Measurements from ENCODE around the gene ZNF605.
"Not testable (repeated sequence)": the region's sequence is repeated elsewhere in the genome, so short reads cannot be mapped to it uniquely, and the experiment has no call there.

ZNF605 gene

GRCh38 chr12:132950844-132951535, 5.1 kb downstream of the ZNF605 start:
- intact Hi-C loops (cut with DNase I) = no loop called here
- DNase-seq = no peak

- DNase-seq = no peak
- intact Hi-C loops (cut with DNase I) = no loop called here
Observed at GRCh38 chr12:132949936-132950837, 5.9 kb downstream of the ZNF605 start.

GRCh38 chr12:132948146-132949066, 7.7 kb downstream of the ZNF605 start:
- no peak for DNase-seq
- intact Hi-C loops (cut with DNase I) = no loop called here

GRCh38 chr12:132946246-132946820, 9.8 kb downstream of the ZNF605 start:
- intact Hi-C loops (cut with DNase I) = no loop called here
- DNase-seq = no peak

GRCh38 chr12:132945806-132946205, 10.3 kb downstream of the ZNF605 start:
- no peak for DNase-seq
- intact Hi-C loops (cut with DNase I) = no loop called here

GRCh38 chr12:132942611-132943010, 13.5 kb downstream of the ZNF605 start:
- DNase-seq = no peak
- intact Hi-C loops (cut with DNase I) = no loop called here

GRCh38 chr12:132941336-132941954, 14.7 kb downstream of the ZNF605 start:
- no peak for DNase-seq
- intact Hi-C loops (cut with DNase I) = no loop called here

GRCh38 chr12:132940071-132940719, 15.9 kb downstream of the ZNF605 start:
- DNase-seq = no peak
- intact Hi-C loops (cut with DNase I) = no loop called here

- DNase-seq; intact Hi-C loops (cut with DNase I): not testable (repeated sequence)
Observed at GRCh38 chr12:132938807-132939206, 17.3 kb downstream of the ZNF605 start.

GRCh38 chr12:132937476-132937875, 18.6 kb downstream of the ZNF605 start:
- no peak for DNase-seq

GRCh38 chr12:132936921-132937320, 19.2 kb downstream of the ZNF605 start:
- intact Hi-C loops (cut with DNase I); DNase-seq: not testable (repeated sequence)

More at GRCh38 chr12:132937476-132937875, 18.6 kb downstream of the ZNF605 start:
- intact Hi-C loops (cut with DNase I) = no loop called here

GRCh38 chr12:132936163-132936562, 19.9 kb downstream of the ZNF605 start:
- no peak for DNase-seq
- intact Hi-C loops (cut with DNase I) = no loop called here

- intact Hi-C loops (cut with DNase I) = no loop called here
- DNase-seq = no peak
Observed at GRCh38 chr12:132926415-132926833, 29.7 kb downstream of the ZNF605 start.

- intact Hi-C loops (cut with DNase I) = no loop called here
- no peak for DNase-seq
Observed at GRCh38 chr12:132925597-132926414, 30.3 kb downstream of the ZNF605 start.

GRCh38 chr12:132924356-132924755, 31.8 kb downstream of the ZNF605 start:
- intact Hi-C loops (cut with DNase I) = no loop called here
- DNase-seq = no peak

GRCh38 chr12:132923356-132923909, 32.7 kb downstream of the ZNF605 start:
- intact Hi-C loops (cut with DNase I) = no loop called here

GRCh38 chr12:132922676-132923075, 33.4 kb downstream of the ZNF605 start:
- intact Hi-C loops (cut with DNase I) = no loop called here
- no peak for DNase-seq

More at GRCh38 chr12:132923356-132923909, 32.7 kb downstream of the ZNF605 start:
- no peak for DNase-seq

- intact Hi-C loops (cut with DNase I) = no loop called here
- DNase-seq = no peak
Observed at GRCh38 chr12:132921685-132922084, 34.4 kb downstream of the ZNF605 start.

Data from posterior cingulate gyrus (tissue), 11 donors.